Activated B cell treated with CpG ODN at 0.5 μM for 24 hours (primary cell): ENCODE data around the gene KCNJ6. TPM values are rescaled to one million over a fixed set of nuclear protein-coding genes. Genes with fewer than 3 reads are reported as not detected.

ENCODE experiments used
- ATAC-seq: fragments of 200-7000 bp; cut with Tn5 transposase; one replicate; pipeline ENCODE4 v1.10.0; 2021; ENCODE audit warnings: low read depth, mild to moderate bottlenecking, moderate library complexity
- CTCF ChIA-PET: fragments of 350-600 bp; sonication (Branson Sonifier 250); formaldehyde crosslinking; loops from one replicate; lab custom pipeline; 2021; ENCODE audit warnings: antibody characterized with exemption; lab: Charles Lee
- POLR2A ChIA-PET: fragments of 350-600 bp; sonication (Branson Sonifier 250); formaldehyde crosslinking; loops from one replicate; lab custom pipeline; 2021; ENCODE audit warnings: antibody characterized with exemption; lab: Charles Lee
- DNase-seq: peaks from one replicate; pipeline ENCODE4 v3.0.0; 2022
- H3K27ac Mint-ChIP-seq: one replicate; pipeline ENCODE4 v1.8.0; 2020; ENCODE audit warnings: mixed read lengths
- H3K27me3 Mint-ChIP-seq: one replicate; pipeline ENCODE4 v1.8.0; 2021; ENCODE audit warnings: mixed read lengths
- H3K36me3 Mint-ChIP-seq: one replicate; pipeline ENCODE4 v1.8.0; 2021; ENCODE audit warnings: low read depth, mixed read lengths
- H3K4me1 Mint-ChIP-seq: one replicate; pipeline ENCODE4 v1.8.0; 2021; ENCODE audit warnings: mixed read lengths
- H3K4me3 Mint-ChIP-seq: one replicate; pipeline ENCODE4 v1.8.0; 2020; ENCODE audit warnings: mild to moderate bottlenecking, mixed read lengths
- H3K9me3 Mint-ChIP-seq: one replicate; pipeline ENCODE4 v1.8.0; 2020; ENCODE audit warnings: mixed read lengths
- CTCF ChIP-seq: fragments of 200-600 bp; IDR thresholded peaks from one replicate; pipeline ENCODE4 v1.8.0; 2022; ENCODE audit warnings: antibody characterized with exemption, mild to moderate bottlenecking
- intact Hi-C: fragments of 100-400 bp; cut with micrococcal nuclease; formaldehyde crosslinking; loops from one replicate; pipeline ENCODE4 v1.15.1; 2024
- total RNA-seq: library from RNA; stranded (reverse); gene quantifications from 2 replicates; pipeline ENCODE4 v1.2.3, GENCODE V29; 2022

KCNJ6 gene
- total RNA-seq, 1 donor from 2014 or later, result not detected

- DNase-seq, result no peak
- no peaks in the 10 kb centered on the region for H3K36me3 Mint-ChIP-seq
- H3K27me3 Mint-ChIP-seq, result no peaks in the 10 kb centered on the region
- POLR2A ChIA-PET, result interaction anchor here (0.6 kb wide), 1 partner anchor 130 kb away, joined by 3 read pairs; no protein-coding TSS in a partner anchor
- CTCF ChIA-PET, result no interaction called here
- no peaks in the 10 kb centered on the region for H3K4me1 Mint-ChIP-seq
- intact Hi-C loops, result no loop called here
- H3K27ac Mint-ChIP-seq, result no peak overlapping the region
- H3K4me3 Mint-ChIP-seq, result no peak overlapping the region
- ATAC-seq, result no peak
- TF ChIP-seq CTCF, result no peak
- peaks cover 3% of the 10 kb centered on the region for H3K9me3 Mint-ChIP-seq
These were observed 145.1 kb downstream of the KCNJ6 start for GRCh38 chr21:37771181-37771580.

GRCh38 chr21:37770461-37770860 lies 145.8 kb downstream of the KCNJ6 start:
- Mint-ChIP-seq H3K4me1 (no peaks in the 10 kb centered on the region), H3K36me3 (no peaks in the 10 kb centered on the region), H3K4me3 (no peak overlapping the region), H3K27me3 (no peaks in the 10 kb centered on the region), H3K27ac (no peak overlapping the region), H3K9me3 (peaks cover 3% of the 10 kb centered on the region)
- TF ChIP-seq CTCF, result no peak
- DNase-seq (no peak), ATAC-seq (no peak)
- ChIA-PET POLR2A (no interaction called here), CTCF (no interaction called here)
- intact Hi-C loops, result no loop called here

GRCh38 chr21:37769656-37770055 lies 146.6 kb downstream of the KCNJ6 start:
- TF ChIP-seq CTCF, result no peak
- H3K4me3 Mint-ChIP-seq, result no peak overlapping the region
- no peaks in the 10 kb centered on the region for H3K27me3 Mint-ChIP-seq
- H3K36me3 Mint-ChIP-seq, result no peaks in the 10 kb centered on the region
- H3K4me1 Mint-ChIP-seq, result no peaks in the 10 kb centered on the region
- DNase-seq (no peak), ATAC-seq (no peak)
- ChIA-PET CTCF (no interaction called here), POLR2A (no interaction called here)
- H3K9me3 Mint-ChIP-seq, result peaks cover 3% of the 10 kb centered on the region
- intact Hi-C loops, result loop anchor here (10.0 kb wide), 1 partner anchor 65 kb away; no protein-coding TSS in a partner anchor
- H3K27ac Mint-ChIP-seq, result no peak overlapping the region

- H3K27ac Mint-ChIP-seq, result no peak overlapping the region
- no peaks in the 10 kb centered on the region for H3K27me3 Mint-ChIP-seq
- ChIA-PET CTCF (no interaction called here), POLR2A (no interaction called here)
- ATAC-seq (no peak), DNase-seq (no peak)
- no peak overlapping the region for H3K4me3 Mint-ChIP-seq
- TF ChIP-seq CTCF, result no peak
- intact Hi-C loops, result loop anchor here (10.0 kb wide), 1 partner anchor 63 kb away; no protein-coding TSS in a partner anchor
- H3K9me3 Mint-ChIP-seq, result no peaks in the 10 kb centered on the region
- no peaks in the 10 kb centered on the region for H3K4me1 Mint-ChIP-seq
- H3K36me3 Mint-ChIP-seq, result no peaks in the 10 kb centered on the region
These were observed 148.3 kb downstream of the KCNJ6 start for GRCh38 chr21:37767984-37768383.

DNA sequence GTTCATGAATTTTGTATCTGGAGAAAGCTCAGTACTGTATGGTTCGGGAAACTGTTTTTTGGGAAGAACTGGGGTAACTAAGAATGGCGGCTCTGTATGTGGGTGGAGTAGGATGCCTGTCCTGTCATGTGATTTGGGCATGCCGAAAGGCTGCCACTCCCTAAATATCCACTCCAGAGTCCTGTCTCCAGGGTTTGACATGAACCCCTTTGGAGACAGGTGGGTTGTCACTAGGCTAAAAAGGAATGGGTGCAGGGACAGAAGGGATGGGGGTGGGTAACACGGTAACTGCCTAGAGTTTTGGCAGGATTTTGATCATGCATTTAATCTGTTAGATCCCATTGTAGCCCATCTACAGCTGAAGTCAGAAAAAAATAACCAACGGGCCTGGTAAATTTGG lies 150.1 kb downstream of the KCNJ6 start:
- ATAC-seq (no peak), DNase-seq (no peak)
- no peak for TF ChIP-seq CTCF
- H3K9me3 Mint-ChIP-seq, result no peaks in the 10 kb centered on the region
- H3K4me1 Mint-ChIP-seq, result no peaks in the 10 kb centered on the region
- H3K27ac Mint-ChIP-seq, result no peak overlapping the region
- no peaks in the 10 kb centered on the region for H3K27me3 Mint-ChIP-seq
- CTCF ChIA-PET, result no interaction called here
- POLR2A ChIA-PET, result no interaction called here
- H3K4me3 Mint-ChIP-seq, result no peak overlapping the region
- intact Hi-C loops, result loop anchor here (10.0 kb wide), 1 partner anchor 61 kb away; no protein-coding TSS in a partner anchor
- H3K36me3 Mint-ChIP-seq, result no peaks in the 10 kb centered on the region
